ENCODE results near the gene SURF2. TPM values are rescaled to one million over a fixed set of nuclear protein-coding genes. Genes with fewer than 3 reads are reported as not detected.

SURF2 gene
- total RNA-seq, 1 experiment from 2014 or later, result 27.8 TPM

DNA sequence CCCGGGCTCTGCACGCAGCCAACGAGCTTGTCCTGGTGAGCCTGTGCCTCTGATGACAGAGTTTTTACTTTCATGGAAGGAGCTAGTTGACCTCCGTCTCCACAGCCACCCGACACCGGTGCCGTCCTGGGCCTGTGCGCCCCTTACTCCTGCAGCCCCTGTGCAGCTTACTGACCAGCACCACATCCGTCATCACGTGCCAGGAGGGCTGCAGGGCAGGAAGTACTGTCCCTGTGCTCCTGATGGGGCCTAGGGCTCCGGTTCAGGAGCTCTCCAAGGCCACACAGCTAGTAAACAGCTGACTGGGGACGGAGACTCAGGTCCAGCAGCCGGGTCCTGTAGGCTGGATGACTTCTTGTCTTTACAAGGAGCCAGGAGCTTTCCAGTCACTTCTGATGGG lies 30.0 kb downstream of the SURF2 start (continued):
- TF ChIP-seq, protein P1, sequence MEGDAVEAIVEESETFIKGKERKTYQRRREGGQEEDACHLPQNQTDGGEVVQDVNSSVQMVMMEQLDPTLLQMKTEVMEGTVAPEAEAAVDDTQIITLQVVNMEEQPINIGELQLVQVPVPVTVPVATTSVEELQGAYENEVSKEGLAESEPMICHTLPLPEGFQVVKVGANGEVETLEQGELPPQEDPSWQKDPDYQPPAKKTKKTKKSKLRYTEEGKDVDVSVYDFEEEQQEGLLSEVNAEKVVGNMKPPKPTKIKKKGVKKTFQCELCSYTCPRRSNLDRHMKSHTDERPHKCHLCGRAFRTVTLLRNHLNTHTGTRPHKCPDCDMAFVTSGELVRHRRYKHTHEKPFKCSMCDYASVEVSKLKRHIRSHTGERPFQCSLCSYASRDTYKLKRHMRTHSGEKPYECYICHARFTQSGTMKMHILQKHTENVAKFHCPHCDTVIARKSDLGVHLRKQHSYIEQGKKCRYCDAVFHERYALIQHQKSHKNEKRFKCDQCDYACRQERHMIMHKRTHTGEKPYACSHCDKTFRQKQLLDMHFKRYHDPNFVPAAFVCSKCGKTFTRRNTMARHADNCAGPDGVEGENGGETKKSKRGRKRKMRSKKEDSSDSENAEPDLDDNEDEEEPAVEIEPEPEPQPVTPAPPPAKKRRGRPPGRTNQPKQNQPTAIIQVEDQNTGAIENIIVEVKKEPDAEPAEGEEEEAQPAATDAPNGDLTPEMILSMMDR (IDR thresholded peaks at IDR 0.05 in 2 of 3, conservative IDR thresholded peaks at IDR 0.05 in 1 of 3; ENCODE audit: borderline replicate concordance in 1 of 3, insufficient read depth in 1 of 3, low read depth in 2 of 3, low read length in 2 of 3), result no peak
- TF ChIP-seq SIN3A (IDR thresholded peaks at IDR 0.05; ENCODE audit: low read depth) (no peak), YY1 (IDR thresholded peaks at IDR 0.05; ENCODE audit: extremely low read depth, insufficient replicate concordance, low read depth, low read length) (no peak), MAX (IDR thresholded peaks at IDR 0.05) (no peak), CBX3 (IDR thresholded peaks at IDR 0.05; ENCODE audit: low read depth) (no peak), POLR2A (IDR thresholded peaks at IDR 0.05; ENCODE audit: borderline replicate concordance, extremely low read depth, insufficient read depth, insufficient read length) (no peak), JUND (IDR thresholded peaks at IDR 0.05) (no peak), ZFX (IDR thresholded peaks at IDR 0.05) (no peak)

- no peaks in the 10 kb centered on the region for H3K27me3 ChIP-seq (ENCODE audit: insufficient read depth, low read length)
- H3K36me3 ChIP-seq (ENCODE audit: control insufficient read depth in 1 of 2, insufficient read depth in 2 of 2, low read length in 2 of 2), result no peaks in the 10 kb centered on the region
- ATAC-seq (no peak), DNase-seq (ENCODE audit: low read depth, low spot score) (no peak)
- H3K9ac ChIP-seq (ENCODE audit: low read length), result no peak overlapping the region
- H3K9me3 ChIP-seq (ENCODE audit: control insufficient read depth in 1 of 2, insufficient read depth in 1 of 2, low read depth in 1 of 2, low read length in 2 of 2), result peaks cover 0 to 9% of the 10 kb centered on the region in 2 experiments; a peak in 1 of 4 replicates
- H3K4me2 ChIP-seq (ENCODE audit: low read length), result no peak overlapping the region
- no peaks in the 10 kb centered on the region for H3K79me2 ChIP-seq (ENCODE audit: insufficient read depth, low read length)
- H3K4me1 ChIP-seq (ENCODE audit: control insufficient read depth in 1 of 2, insufficient read depth in 2 of 2, low read length in 2 of 2), result no peaks in the 10 kb centered on the region
- BruUV-seq (replicated peaks), result no TSS peak
- intact Hi-C loops (cut with micrococcal nuclease), result no loop called here
- RAD21 ChIA-PET (ENCODE audit: low non-redundant PET in 1 of 2, low total read pairs in 2 of 2, uncharacterized antibody in 2 of 2, unreplicated experiment in 2 of 2), result no interaction called here
- CTCF ChIA-PET, result no interaction called here
- H3K27ac ChIP-seq (ENCODE audit: low read depth, low read length), result no peak overlapping the region
- H2AFZ ChIP-seq (ENCODE audit: low read depth, low read length, poor library complexity, severe bottlenecking), result no peak overlapping the region
- POLR2A ChIA-PET, result no interaction called here
- no peaks in the 10 kb centered on the region for H3K9me2 ChIP-seq (ENCODE audit: insufficient read depth)
- no peaks in the 10 kb centered on the region for H4K20me1 ChIP-seq (ENCODE audit: insufficient read depth)
- no peak overlapping the region for H3K4me3 ChIP-seq (replicated peaks in 1 of 2; ENCODE audit: low read depth in 1 of 2, low read length in 2 of 2)
- TF ChIP-seq ZFX (IDR thresholded peaks at IDR 0.05), result no peak
- TF ChIP-seq FOSL1 (IDR thresholded peaks at IDR 0.05; ENCODE audit: low read depth), result no peak
- TF ChIP-seq YY1 (IDR thresholded peaks at IDR 0.05; ENCODE audit: extremely low read depth, insufficient replicate concordance, low read depth, low read length), result no peak
- no peak for TF ChIP-seq ELF1 (IDR thresholded peaks at IDR 0.05; ENCODE audit: borderline replicate concordance, low read depth)
- TF ChIP-seq MAX (IDR thresholded peaks at IDR 0.05), result no peak
- no peak for TF ChIP-seq CBX3 (IDR thresholded peaks at IDR 0.05; ENCODE audit: low read depth)
- no peak for TF ChIP-seq SIN3A (IDR thresholded peaks at IDR 0.05; ENCODE audit: low read depth)
- TF ChIP-seq EZH2phosphoT487 (IDR thresholded peaks at IDR 0.05; ENCODE audit: borderline replicate concordance), result no peak
- no peak for TF ChIP-seq EZH2 (IDR thresholded peaks at IDR 0.05)
- TF ChIP-seq ZBTB33 (IDR thresholded peaks at IDR 0.05; ENCODE audit: extremely low read depth, insufficient replicate concordance, low read length), result no peak
- no peak for TF ChIP-seq TCF7L2 (IDR thresholded peaks at IDR 0.05; ENCODE audit: borderline replicate concordance, extremely low read depth, insufficient read depth, insufficient read length)
- TF ChIP-seq CEBPB (IDR thresholded peaks at IDR 0.05; ENCODE audit: low read depth), result no peak
- no peak for TF ChIP-seq POLR2A (IDR thresholded peaks at IDR 0.05; ENCODE audit: borderline replicate concordance, extremely low read depth, insufficient read depth, insufficient read length)
- TF ChIP-seq, protein P1 (IDR thresholded peaks at IDR 0.05 in 2 of 3, conservative IDR thresholded peaks at IDR 0.05 in 1 of 3; ENCODE audit: borderline replicate concordance in 1 of 3, insufficient read depth in 1 of 3, low read depth in 2 of 3, low read length in 2 of 3), result no peak
- no peak for TF ChIP-seq RAD21 (IDR thresholded peaks at IDR 0.05; ENCODE audit: low read depth)
Measured at GRCh38 chr9:133387680-133388079, 31.3 kb downstream of the SURF2 start.
